Measurements from ENCODE around the gene HS6ST1. TPM values are rescaled to one million over a fixed set of nuclear protein-coding genes. Genes with fewer than 3 reads are reported as not detected.
A peak's percentile ranks its signal among the peaks of the same experiment; 100 is the strongest.

HS6ST1 gene
- total RNA-seq, 1 experiment from 2014 or later: 63.3 TPM

GRCh38 chr2:128315122-128315828, 3.4 kb downstream of the HS6ST1 start:
- CTCF ChIA-PET: no interaction called here
- Histone ChIP-seq H3K4me1 (ENCODE audit: insufficient read depth, low read length, poor library complexity, severe bottlenecking) (peaks cover 31% of the 10 kb centered on the region), H3K4me3 (ENCODE audit: low read depth, low read length, poor library complexity, severe bottlenecking) (peak overlapping the region; percentile 90), H3K9me3 (ENCODE audit: low read depth, low read length, poor library complexity, severe bottlenecking) (no peaks in the 10 kb centered on the region), H3K27ac (ENCODE audit: low read depth, low read length, poor library complexity, severe bottlenecking) (no peak overlapping the region), H3K27me3 (replicated peaks; ENCODE audit: insufficient read depth, low read depth, low read length, poor library complexity) (no peaks in the 10 kb centered on the region), H3K36me3 (ENCODE audit: insufficient read depth, low read length, poor library complexity, severe bottlenecking) (peaks cover 3% of the 10 kb centered on the region)
- DNase-seq (ENCODE audit: low spot score): no peak
- no TSS peak for BruUV-seq (replicated peaks)
- TF ChIP-seq CTCF (conservative IDR thresholded peaks at IDR 0.05; ENCODE audit: low read depth, low read length): no peak
- TF ChIP-seq EZH2 (IDR thresholded peaks at IDR 0.05; ENCODE audit: borderline replicate concordance, low read depth, low read length, poor library complexity, severe bottlenecking): no peak
- intact Hi-C loops (cut with micrococcal nuclease; ENCODE audit: unreplicated experiment): loop anchor here (10.0 kb wide), 1 partner anchor 250 kb away; no protein-coding TSS in a partner anchor
- POLR2A ChIA-PET (ENCODE audit: low non-redundant PET): no interaction called here

GRCh38 chr2:128314348-128315121, 4.1 kb downstream of the HS6ST1 start:
- Histone ChIP-seq H3K27ac (ENCODE audit: low read depth, low read length, poor library complexity, severe bottlenecking) (no peak overlapping the region), H3K36me3 (ENCODE audit: insufficient read depth, low read length, poor library complexity, severe bottlenecking) (peaks cover 3% of the 10 kb centered on the region), H3K27me3 (replicated peaks; ENCODE audit: insufficient read depth, low read depth, low read length, poor library complexity) (no peaks in the 10 kb centered on the region), H3K4me1 (ENCODE audit: insufficient read depth, low read length, poor library complexity, severe bottlenecking) (peaks cover 23% of the 10 kb centered on the region), H3K4me3 (ENCODE audit: low read depth, low read length, poor library complexity, severe bottlenecking) (no peak overlapping the region), H3K9me3 (ENCODE audit: low read depth, low read length, poor library complexity, severe bottlenecking) (no peaks in the 10 kb centered on the region)
- ChIA-PET CTCF (no interaction called here), POLR2A (ENCODE audit: low non-redundant PET) (no interaction called here)
- no peak for TF ChIP-seq CTCF (conservative IDR thresholded peaks at IDR 0.05; ENCODE audit: low read depth, low read length)
- no TSS peak for BruUV-seq (replicated peaks)
- intact Hi-C loops (cut with micrococcal nuclease; ENCODE audit: unreplicated experiment): loop anchor here (10.0 kb wide), 1 partner anchor 250 kb away; no protein-coding TSS in a partner anchor
- DNase-seq (ENCODE audit: low spot score): no peak

- ChIA-PET POLR2A (ENCODE audit: low non-redundant PET) (no interaction called here), CTCF (no interaction called here)
- no peaks in the 10 kb centered on the region for H3K9me3 ChIP-seq (ENCODE audit: low read depth, low read length, poor library complexity, severe bottlenecking)
- TF ChIP-seq EZH2 (IDR thresholded peaks at IDR 0.05; ENCODE audit: borderline replicate concordance, low read depth, low read length, poor library complexity, severe bottlenecking) (no peak), CTCF (conservative IDR thresholded peaks at IDR 0.05; ENCODE audit: low read depth, low read length) (no peak)
- H3K27ac ChIP-seq (ENCODE audit: low read depth, low read length, poor library complexity, severe bottlenecking): no peak overlapping the region
- no TSS peak for BruUV-seq (replicated peaks)
- H3K27me3 ChIP-seq (replicated peaks; ENCODE audit: insufficient read depth, low read depth, low read length, poor library complexity): no peaks in the 10 kb centered on the region
- peaks cover 3% of the 10 kb centered on the region for H3K36me3 ChIP-seq (ENCODE audit: insufficient read depth, low read length, poor library complexity, severe bottlenecking)
- H3K4me1 ChIP-seq (ENCODE audit: insufficient read depth, low read length, poor library complexity, severe bottlenecking): peaks cover 18% of the 10 kb centered on the region
- no peak for DNase-seq (ENCODE audit: low spot score)
- intact Hi-C loops (cut with micrococcal nuclease; ENCODE audit: unreplicated experiment): loop anchor here (10.0 kb wide), 1 partner anchor 249 kb away; no protein-coding TSS in a partner anchor
- no peak overlapping the region for H3K4me3 ChIP-seq (ENCODE audit: low read depth, low read length, poor library complexity, severe bottlenecking)
Observed at GRCh38 chr2:128313931-128314347, 4.7 kb downstream of the HS6ST1 start.

Data from A673 (cell line).